Common myeloid progenitor, CD34-positive (primary cell): ENCODE results near the gene TSPAN12.

Experiments
- CTCF ChIA-PET: fragments of 350-600 bp; sonication (Branson Sonifier 250); formaldehyde crosslinking; loops from one replicate; lab custom pipeline; 2021; ENCODE audit warnings: antibody characterized with exemption; lab: Charles Lee
- POLR2A ChIA-PET: fragments of 350-600 bp; sonication (Branson Sonifier 250); formaldehyde crosslinking; loops from one replicate; lab custom pipeline; 2021; ENCODE audit warnings: antibody characterized with exemption; lab: Charles Lee
- DNase-seq, 3 donors: peaks; one replicate each; pipeline versions ENCODE4 v3.0.0 to v3.0.0-alpha.2; 2013
- H3K27ac ChIP-seq, 2 experiments: 1 replicate in 1 of 2; 2 replicates in 1 of 2; pipeline ENCODE4 v1.7.0; 2013; ENCODE audit warnings: inconsistent platforms in 2 of 2, low read length in 2 of 2, mild to moderate bottlenecking in 2 of 2, low read depth in 1 of 2, moderate library complexity in 1 of 2; ENCODE audit not compliant: severe bottlenecking in 2 of 2, insufficient read depth in 1 of 2, poor library complexity in 1 of 2
- H3K27me3 ChIP-seq, 5 experiments: replicated peaks in 2 of 5; 1 replicate in 3 of 5; 2 replicates in 2 of 5; pipeline versions ENCODE4 v1.6.1 to v1.7.0; 2013; ENCODE audit warnings: low read length in 4 of 5, mild to moderate bottlenecking in 2 of 5, moderate library complexity in 2 of 5, inconsistent platforms in 1 of 5; ENCODE audit not compliant: insufficient read depth in 5 of 5, control insufficient read depth in 4 of 5
- H3K36me3 ChIP-seq, 4 experiments: 1 replicate in 2 of 4; 2 replicates in 2 of 4; pipeline versions ENCODE4 v1.6.1 to v1.7.0; 2013; ENCODE audit warnings: low read length in 3 of 4, control low read depth in 1 of 4, mild to moderate bottlenecking in 1 of 4; ENCODE audit not compliant: control insufficient read depth in 4 of 4, insufficient read depth in 4 of 4
- H3K4me1 ChIP-seq, 4 experiments: 1 replicate in 3 of 4; 2 replicates in 1 of 4; pipeline versions ENCODE4 v1.6.1 to v1.7.1; 2013; ENCODE audit warnings: low read length in 3 of 4, mild to moderate bottlenecking in 3 of 4, control low read depth in 1 of 4, inconsistent platforms in 1 of 4, moderate library complexity in 1 of 4; ENCODE audit not compliant: control insufficient read depth in 4 of 4, insufficient read depth in 4 of 4; ENCODE audit errors: control extremely low read depth in 1 of 4
- H3K4me3 ChIP-seq, 7 experiments: 1 replicate in 4 of 7; 2 replicates in 3 of 7; pipeline versions ENCODE4 v1.5.1 to v1.7.0; 2013; ENCODE audit warnings: mild to moderate bottlenecking in 7 of 7, low read length in 6 of 7, moderate library complexity in 6 of 7, inconsistent platforms in 2 of 7, low read depth in 2 of 7, control low read depth in 1 of 7; ENCODE audit not compliant: insufficient read depth in 4 of 7, control insufficient read depth in 1 of 7; ENCODE audit errors: extremely low read depth in 1 of 7
- H3K9me3 ChIP-seq, 5 experiments: 1 replicate in 4 of 5; 2 replicates in 1 of 5; pipeline versions ENCODE4 v1.6.1 to v1.7.1; 2013; ENCODE audit warnings: low read length in 4 of 5, mild to moderate bottlenecking in 2 of 5, inconsistent platforms in 1 of 5, low read depth in 1 of 5, moderate library complexity in 1 of 5; ENCODE audit not compliant: control insufficient read depth in 4 of 5, insufficient read depth in 2 of 5; ENCODE audit errors: control extremely low read depth in 1 of 5
- WGBS: methylation state at CpG from one replicate; pipeline ENCODE4 v1.1.5; 2013; ENCODE audit not compliant: insufficient coverage; 5-methylcytosine and 5-hydroxymethylcytosine counted together

Gene TSPAN12

DNA sequence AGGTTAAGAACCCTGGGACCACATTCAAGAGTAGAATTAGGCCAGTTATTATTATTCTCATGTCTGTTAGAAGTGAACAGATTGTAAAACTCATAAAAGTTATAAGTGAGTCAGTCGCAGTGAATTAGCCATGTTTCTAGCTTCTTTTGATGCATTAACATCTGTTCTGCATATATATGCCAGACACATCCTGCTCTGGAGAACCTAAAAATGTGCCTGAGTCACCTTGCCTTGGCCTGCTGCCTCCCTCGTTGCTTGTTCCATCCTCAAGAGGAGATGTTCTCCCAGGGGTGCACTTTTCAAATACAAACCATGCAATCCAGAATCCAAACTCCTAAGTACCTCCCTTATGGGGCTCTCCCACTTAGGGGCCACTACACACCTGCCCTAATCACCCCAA is 14.8 kb downstream of the TSPAN12 start:
- Histone ChIP-seq H3K27ac (no peak overlapping the region), H3K4me3 (no peak overlapping the region), H3K9me3 (peaks cover 0 to 3% (median 0%) of the 10 kb centered on the region in 5 experiments), H3K36me3 (no peaks in the 10 kb centered on the region), H3K27me3 (peaks cover 0 to 2% (median 0%) of the 10 kb centered on the region in 5 experiments), H3K4me1 (no peaks in the 10 kb centered on the region)
- CTCF ChIA-PET = interaction anchor here (0.9 to 2.0 kb wide), 2 partner anchors 11 to 51 kb away, joined by 5 to 6 read pairs; no protein-coding TSS in a partner anchor
- peak in 1 of 3 donors; percentile 5 for DNase-seq
- POLR2A ChIA-PET = no interaction called here
- 92% methylated on average over 1 of the region's 2 CpGs for WGBS

DNA sequence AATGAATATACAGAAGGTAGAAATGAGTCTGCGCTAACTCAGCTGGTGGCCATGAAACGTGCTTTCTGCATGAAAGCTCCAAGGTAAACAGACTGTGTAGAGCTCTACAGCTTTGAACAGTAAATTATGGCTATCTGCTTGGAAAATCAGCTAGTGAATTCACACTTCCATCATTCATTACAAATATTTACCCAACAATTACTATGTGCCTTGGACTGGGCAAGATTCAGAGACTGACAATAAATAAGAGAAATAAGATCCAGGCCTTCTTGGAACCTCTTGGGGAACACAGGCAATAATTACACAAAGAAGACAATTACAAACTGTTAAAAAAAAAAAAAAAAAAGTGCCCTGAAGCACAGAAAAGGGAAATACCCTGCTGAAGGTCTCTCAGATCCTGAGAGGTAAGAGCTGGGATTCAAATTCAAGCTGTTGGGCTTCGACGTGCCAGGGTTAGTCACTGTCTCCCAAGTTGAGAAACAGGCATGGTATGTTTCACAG is 15.8 kb downstream of the TSPAN12 start:
- Histone ChIP-seq H3K9me3 (peaks cover 0 to 3% (median 0%) of the 10 kb centered on the region in 5 experiments), H3K27ac (no peak overlapping the region), H3K36me3 (no peaks in the 10 kb centered on the region), H3K4me1 (no peaks in the 10 kb centered on the region), H3K4me3 (no peak overlapping the region), H3K27me3 (peaks cover 0 to 2% (median 0%) of the 10 kb centered on the region in 5 experiments)
- WGBS = no CpG with 5 or more reads among the region's 4 CpGs
- no peak for DNase-seq
- CTCF ChIA-PET = interaction anchor here (0.9 to 2.0 kb wide), 2 partner anchors 10 to 50 kb away, joined by 5 to 6 read pairs; no protein-coding TSS in a partner anchor
- POLR2A ChIA-PET = no interaction called here

DNA sequence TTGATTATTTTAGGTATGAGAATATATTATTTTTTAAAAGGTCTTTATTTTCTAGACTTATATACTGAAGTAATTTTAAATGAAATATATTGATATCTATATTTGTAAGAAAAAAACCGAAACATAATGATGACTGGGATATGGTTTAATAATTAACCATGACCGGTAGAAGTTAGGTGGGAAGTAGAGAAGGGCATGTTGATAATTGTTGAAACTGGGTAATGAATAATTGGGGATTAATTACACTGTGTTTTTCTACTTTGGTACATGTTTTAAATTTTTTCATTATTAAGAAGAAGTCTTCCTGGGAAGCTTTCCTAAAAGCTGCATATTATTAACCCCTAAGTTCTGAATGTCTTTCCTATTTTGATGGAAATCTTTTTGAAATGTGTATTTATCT is 16.3 kb downstream of the TSPAN12 start:
- WGBS = 100% methylated on average over 1 of the region's 2 CpGs
- H3K27me3 ChIP-seq = peaks cover 0 to 2% (median 0%) of the 10 kb centered on the region in 5 experiments
- no peak overlapping the region for H3K4me3 ChIP-seq
- POLR2A ChIA-PET = no interaction called here
- DNase-seq = no peak
- H3K9me3 ChIP-seq = peaks cover 0 to 3% (median 0%) of the 10 kb centered on the region in 5 experiments
- no peaks in the 10 kb centered on the region for H3K36me3 ChIP-seq
- CTCF ChIA-PET = interaction anchor here (2.0 kb wide), 1 partner anchor 10 kb away, joined by 5 read pairs; no protein-coding TSS in a partner anchor
- H3K4me1 ChIP-seq = no peaks in the 10 kb centered on the region
- no peak overlapping the region for H3K27ac ChIP-seq

DNA sequence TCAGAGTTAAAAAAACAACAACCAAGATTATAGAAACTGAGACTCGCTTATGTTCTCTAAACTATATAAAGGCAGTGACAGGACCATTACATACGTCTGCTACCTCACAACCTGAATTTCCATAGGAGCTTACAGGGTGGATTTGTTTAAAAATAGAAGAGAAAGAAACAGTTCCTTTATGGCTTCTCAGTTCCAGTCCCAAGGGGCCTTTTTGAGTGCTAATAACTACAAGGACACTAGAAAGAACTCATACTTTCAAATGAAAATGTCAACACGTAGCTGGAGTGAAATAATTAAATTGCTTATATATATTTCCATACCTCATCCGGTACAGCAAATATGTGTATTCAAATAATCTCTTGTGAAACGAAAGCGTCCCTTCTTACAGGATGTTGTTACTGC is 19.7 kb downstream of the TSPAN12 start:
- no peak overlapping the region for H3K27ac ChIP-seq
- H3K27me3 ChIP-seq = peaks cover 0 to 2% (median 0%) of the 10 kb centered on the region in 5 experiments
- H3K9me3 ChIP-seq = no peaks in the 10 kb centered on the region
- DNase-seq = no peak
- ChIA-PET CTCF (interaction anchor here (2.4 kb wide), 1 partner anchor 32 kb away, joined by 5 read pairs; no protein-coding TSS in a partner anchor), POLR2A (no interaction called here)
- no CpG with 5 or more reads among the region's 6 CpGs for WGBS
- no peaks in the 10 kb centered on the region for H3K36me3 ChIP-seq
- H3K4me1 ChIP-seq = no peaks in the 10 kb centered on the region
- H3K4me3 ChIP-seq = no peak overlapping the region

DNA sequence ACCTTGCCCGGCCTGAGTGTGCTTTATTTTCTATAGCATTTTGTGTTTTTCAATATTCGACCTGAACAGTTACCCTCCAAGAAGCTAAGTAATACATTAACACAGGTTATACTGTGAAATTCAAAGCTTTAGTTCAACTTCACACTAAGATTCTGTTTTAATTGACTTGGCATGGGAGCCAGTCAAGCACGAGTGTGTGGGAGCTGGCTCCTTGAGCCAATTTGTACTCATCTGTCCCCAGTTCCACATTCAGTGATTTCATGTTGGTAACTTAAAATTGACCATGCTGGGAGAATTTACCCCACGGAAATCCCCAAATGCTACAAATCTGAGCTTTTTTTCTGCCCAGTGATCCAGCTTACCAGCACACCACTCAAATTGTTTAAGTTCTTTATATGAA is 20.3 kb downstream of the TSPAN12 start:
- no peaks in the 10 kb centered on the region for H3K9me3 ChIP-seq
- 93% methylated on average over 2 of the region's 4 CpGs for WGBS
- CTCF ChIA-PET = interaction anchor here (2.4 kb wide), 1 partner anchor 32 kb away, joined by 5 read pairs; no protein-coding TSS in a partner anchor
- H3K36me3 ChIP-seq = no peaks in the 10 kb centered on the region
- POLR2A ChIA-PET = no interaction called here
- no peaks in the 10 kb centered on the region for H3K4me1 ChIP-seq
- no peak overlapping the region for H3K4me3 ChIP-seq
- no peak overlapping the region for H3K27ac ChIP-seq
- DNase-seq = no peak
- peaks cover 0 to 2% (median 0%) of the 10 kb centered on the region in 5 experiments for H3K27me3 ChIP-seq

DNA sequence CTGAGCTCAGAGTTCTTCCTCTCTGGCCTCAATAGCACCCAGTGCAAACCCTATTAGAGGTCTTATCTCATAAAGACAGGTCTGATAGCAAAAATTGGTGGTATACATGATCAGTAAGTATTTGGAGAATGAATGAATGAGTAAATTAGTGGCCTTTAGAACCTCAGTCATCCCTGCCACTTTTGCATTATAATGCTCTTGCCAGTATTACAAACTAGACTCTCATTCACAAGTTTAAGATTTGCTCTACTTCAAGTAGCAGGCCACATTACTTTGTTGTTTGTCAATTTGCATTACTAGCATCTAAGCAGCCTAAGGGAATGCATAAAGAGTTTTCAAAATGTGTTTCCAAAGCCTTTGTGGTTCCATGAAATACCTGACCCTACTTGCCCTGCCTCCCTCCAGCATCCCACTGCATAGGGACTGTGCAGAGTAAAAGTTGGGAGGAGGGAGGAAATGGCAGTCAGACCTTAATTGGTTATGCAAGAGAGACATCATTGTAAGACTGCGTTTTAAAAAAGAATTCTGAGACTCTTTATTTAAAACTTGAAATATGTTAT is 21.3 kb downstream of the TSPAN12 start:
- Histone ChIP-seq H3K36me3 (no peaks in the 10 kb centered on the region), H3K4me3 (no peak overlapping the region), H3K4me1 (no peaks in the 10 kb centered on the region), H3K27me3 (peaks cover 0 to 2% (median 0%) of the 10 kb centered on the region in 5 experiments), H3K9me3 (no peaks in the 10 kb centered on the region), H3K27ac (no peak overlapping the region)
- POLR2A ChIA-PET = no interaction called here
- CTCF ChIA-PET = no interaction called here
- WGBS = no CpG with 5 or more reads among the region's 1 CpG
- no peak for DNase-seq

DNA sequence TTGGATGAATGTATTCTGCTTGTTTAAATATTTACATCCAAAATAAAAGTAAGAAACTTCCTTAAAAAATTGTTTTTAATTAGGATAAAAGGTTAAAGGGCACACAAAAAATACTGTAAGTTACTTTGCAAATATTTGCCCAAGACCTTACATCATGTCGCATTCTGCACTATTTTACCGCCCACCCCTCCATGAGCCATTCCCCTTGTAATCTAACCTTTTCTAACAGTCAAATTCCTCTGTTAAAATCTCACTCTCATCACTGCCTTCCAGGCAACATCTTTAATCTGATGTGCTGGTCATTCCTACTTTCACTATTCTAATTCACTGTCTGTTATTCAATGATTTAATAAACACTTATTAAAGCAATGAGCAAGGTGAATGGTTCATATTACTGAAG is 23.2 kb downstream of the TSPAN12 start:
- peaks cover 0 to 3% (median 0%) of the 10 kb centered on the region in 5 experiments for H3K9me3 ChIP-seq
- ChIA-PET CTCF (interaction anchor here (1.2 to 1.7 kb wide), 3 partner anchors 9 to 28 kb away, joined by 3 to 4 read pairs (median 3); no protein-coding TSS in a partner anchor), POLR2A (no interaction called here)
- H3K4me1 ChIP-seq = no peaks in the 10 kb centered on the region
- no peak overlapping the region for H3K27ac ChIP-seq
- no peaks in the 10 kb centered on the region for H3K36me3 ChIP-seq
- WGBS = 100% methylated on average over 2 of the region's 2 CpGs
- no peaks in the 10 kb centered on the region for H3K27me3 ChIP-seq
- H3K4me3 ChIP-seq = no peak overlapping the region
- no peak for DNase-seq
